ENCODE results near the gene FAM228B. TPM values are rescaled to one million over a fixed set of nuclear protein-coding genes. Genes with fewer than 3 reads are reported as not detected.

The FAM228B gene
- total and polyA plus RNA-seq, 2 donors (not counting 1 experiment from before 2014, with no cell fraction given) = 9.8 to 47.2 TPM

GRCh38 chr2:24207359-24207758 is 84.1 kb downstream of the FAM228B start:
- Histone ChIP-seq H3K4me1 (ENCODE audit: control insufficient read depth in 2 of 2, insufficient read depth in 2 of 2, low read length in 2 of 2) (no peaks in the 10 kb centered on the region), H3K9me3 (ENCODE audit: control extremely low read depth in 1 of 3, control insufficient read depth in 2 of 3, insufficient read depth in 1 of 3, low read length in 2 of 3) (no peaks in the 10 kb centered on the region), H4K20me1 (ENCODE audit: control insufficient read depth, insufficient read depth, low read length, poor library complexity, severe bottlenecking) (no peaks in the 10 kb centered on the region), H2AFZ (ENCODE audit: insufficient read depth, low read depth, low read length, poor library complexity, severe bottlenecking) (no peak overlapping the region), H3K36me3 (replicated peaks in 1 of 2; ENCODE audit: control extremely low read depth in 1 of 2, control insufficient read depth in 1 of 2, extremely low read depth in 1 of 2, insufficient read depth in 2 of 2, low read length in 1 of 2) (peaks cover 0 to 98% of the 10 kb centered on the region in 2 experiments), H3K9ac (ENCODE audit: low read length) (no peak overlapping the region), H3K27me3 (replicated peaks in 1 of 4; ENCODE audit: control extremely low read depth in 1 of 4, control insufficient read depth in 3 of 4, insufficient read depth in 4 of 4, low read length in 3 of 4) (no peaks in the 10 kb centered on the region), H3K79me2 (ENCODE audit: control insufficient read depth, insufficient read depth, low read length) (no peaks in the 10 kb centered on the region), H3K27ac (ENCODE audit: low read length in 2 of 2) (no peak overlapping the region), H3K4me3 (ENCODE audit: control extremely low read depth in 1 of 5, extremely low read depth in 1 of 5, insufficient read depth in 1 of 5, low read depth in 2 of 5, low read length in 4 of 5) (no peak overlapping the region), H3K4me2 (replicated peaks; ENCODE audit: low read depth, low read length, poor library complexity, severe bottlenecking) (no peak overlapping the region)
- Mint-ChIP-seq H3K9me3 (ENCODE audit: insufficient read depth) (no peaks in the 10 kb centered on the region), H3K27ac (no peak overlapping the region), H3K4me3 (no peak overlapping the region), H3K27me3 (no peaks in the 10 kb centered on the region), H3K4me1 (no peaks in the 10 kb centered on the region)
- intact Hi-C loops (cut with micrococcal nuclease) = no loop called here
- 93% methylated on average over 11 of the region's 11 CpGs for WGBS (ENCODE audit: insufficient coverage)
- ChIA-PET CTCF (no interaction called here), POLR2A (no interaction called here)
- no peak for ATAC-seq (ENCODE audit: low read depth)
- no peak for DNase-seq
- no peak for TF ChIP-seq EZH2 (IDR thresholded peaks at IDR 0.05; ENCODE audit: borderline replicate concordance, insufficient read depth, low read depth, low read length, poor library complexity, severe bottlenecking)
- TF ChIP-seq CTCF (IDR thresholded peaks at IDR 0.05) = no peak

GRCh38 chr2:24208490-24208889 is 85.2 kb downstream of the FAM228B start:
- no peak overlapping the region for H3K4me3 ChIP-seq (ENCODE audit: control extremely low read depth in 1 of 5, extremely low read depth in 1 of 5, insufficient read depth in 1 of 5, low read depth in 2 of 5, low read length in 4 of 5)
- H3K36me3 ChIP-seq (replicated peaks in 1 of 2; ENCODE audit: control extremely low read depth in 1 of 2, control insufficient read depth in 1 of 2, extremely low read depth in 1 of 2, insufficient read depth in 2 of 2, low read length in 1 of 2) = peaks cover 0 to 97% of the 10 kb centered on the region in 2 experiments
- no peak overlapping the region for H3K4me2 ChIP-seq (replicated peaks; ENCODE audit: low read depth, low read length, poor library complexity, severe bottlenecking)
- DNase-seq (no peak), ATAC-seq (ENCODE audit: low read depth) (no peak)
- no peaks in the 10 kb centered on the region for H4K20me1 ChIP-seq (ENCODE audit: control insufficient read depth, insufficient read depth, low read length, poor library complexity, severe bottlenecking)
- Mint-ChIP-seq H3K27ac (no peak overlapping the region), H3K9me3 (ENCODE audit: insufficient read depth) (no peaks in the 10 kb centered on the region), H3K4me1 (no peaks in the 10 kb centered on the region), H3K4me3 (no peak overlapping the region), H3K27me3 (no peaks in the 10 kb centered on the region)
- no peaks in the 10 kb centered on the region for H3K4me1 ChIP-seq (ENCODE audit: control insufficient read depth in 2 of 2, insufficient read depth in 2 of 2, low read length in 2 of 2)
- no peak overlapping the region for H3K27ac ChIP-seq (ENCODE audit: low read length in 2 of 2)
- no peak overlapping the region for H3K9ac ChIP-seq (ENCODE audit: low read length)
- no peaks in the 10 kb centered on the region for H3K79me2 ChIP-seq (ENCODE audit: control insufficient read depth, insufficient read depth, low read length)
- no peaks in the 10 kb centered on the region for H3K27me3 ChIP-seq (replicated peaks in 1 of 4; ENCODE audit: control extremely low read depth in 1 of 4, control insufficient read depth in 3 of 4, insufficient read depth in 4 of 4, low read length in 3 of 4)
- 97% methylated on average over 16 of the region's 16 CpGs for WGBS (ENCODE audit: insufficient coverage)
- intact Hi-C loops (cut with micrococcal nuclease) = no loop called here
- H3K9me3 ChIP-seq (ENCODE audit: control extremely low read depth in 1 of 3, control insufficient read depth in 2 of 3, insufficient read depth in 1 of 3, low read length in 2 of 3) = no peaks in the 10 kb centered on the region
- no peak overlapping the region for H2AFZ ChIP-seq (ENCODE audit: insufficient read depth, low read depth, low read length, poor library complexity, severe bottlenecking)
- CTCF ChIA-PET = no interaction called here
- POLR2A ChIA-PET = no interaction called here
- TF ChIP-seq EZH2 (IDR thresholded peaks at IDR 0.05; ENCODE audit: borderline replicate concordance, insufficient read depth, low read depth, low read length, poor library complexity, severe bottlenecking) = no peak
- no peak for TF ChIP-seq CTCF (IDR thresholded peaks at IDR 0.05)

All from B cell (primary cell).